Activated T-cell treated with anti-CD3 and anti-CD28 coated beads, Interleukin-2, amount 50 U/mL, for 72 hours (primary cell): ENCODE measurements around the gene LAPTM5. TPM values are rescaled to one million over a fixed set of nuclear protein-coding genes. Genes with fewer than 3 reads are reported as not detected.

Experiments used
- ATAC-seq, 2 donors: fragments of 150-1000 bp; cut with Tn5 transposase; replicated peaks in 1 of 2; 2 replicates each; pipeline ENCODE4 v1.10.0; 2021; ENCODE audit warnings: moderate library complexity in 2 of 2, mild to moderate bottlenecking in 1 of 2
- DNase-seq, 2 donors: peaks; one replicate each; pipeline ENCODE4 v3.0.0; 2021 to 2022; ENCODE audit warnings: mixed read lengths in 1 of 2
- H3K27ac Mint-ChIP-seq: one replicate; pipeline ENCODE4 v1.8.0; 2022; ENCODE audit warnings: mild to moderate bottlenecking, moderate library complexity, mixed read lengths
- H3K27me3 Mint-ChIP-seq: one replicate; pipeline ENCODE4 v1.8.0; 2022; ENCODE audit warnings: low read depth, mixed read lengths
- H3K36me3 Mint-ChIP-seq, 2 donors: one replicate each; pipeline ENCODE4 v1.8.0; 2022; ENCODE audit warnings: mixed read lengths in 2 of 2, mild to moderate bottlenecking in 1 of 2; ENCODE audit not compliant: insufficient read depth in 2 of 2
- H3K4me1 Mint-ChIP-seq: one replicate; pipeline ENCODE4 v1.8.0; 2022; ENCODE audit warnings: low read depth, mixed read lengths
- H3K4me3 Mint-ChIP-seq, 2 donors: one replicate each; pipeline ENCODE4 v1.8.0; 2022; ENCODE audit warnings: mild to moderate bottlenecking in 2 of 2, mixed read lengths in 2 of 2, moderate library complexity in 2 of 2
- H3K9me3 Mint-ChIP-seq, 2 donors: one replicate each; pipeline ENCODE4 v1.8.0; 2022; ENCODE audit warnings: mixed read lengths in 2 of 2
- total RNA-seq, 2 donors: library from RNA; stranded (reverse); gene quantifications; one replicate each; pipeline ENCODE4 v1.2.3, GENCODE V29; 2022

The LAPTM5 gene
- total RNA-seq, 2 donors from 2014 or later, result 220 to 281 TPM

GRCh38 chr1:30745156-30745833 is 12.3 kb downstream of the LAPTM5 start:
- Mint-ChIP-seq H3K4me1 (peaks cover 100% of the 10 kb centered on the region), H3K9me3 (no peaks in the 10 kb centered on the region), H3K4me3 (peak overlapping the region; percentile 86 to 99), H3K27me3 (no peaks in the 10 kb centered on the region), H3K36me3 (peaks cover 9 to 27% of the 10 kb centered on the region in 2 donors), H3K27ac (peak overlapping the region; percentile 87)
- no peak for DNase-seq
- ATAC-seq, result no peak

GRCh38 chr1:30744060-30744756 is 13.4 kb downstream of the LAPTM5 start:
- H3K9me3 Mint-ChIP-seq, result no peaks in the 10 kb centered on the region
- H3K27me3 Mint-ChIP-seq, result no peaks in the 10 kb centered on the region
- H3K4me3 Mint-ChIP-seq, result peak overlapping the region; percentile 86 to 99
- ATAC-seq (peak; percentile 45 to 61), DNase-seq (peak; percentile 51 to 73)
- peak overlapping the region; percentile 87 for H3K27ac Mint-ChIP-seq
- H3K36me3 Mint-ChIP-seq, result peaks cover 12 to 26% of the 10 kb centered on the region in 2 donors
- H3K4me1 Mint-ChIP-seq, result peaks cover 99% of the 10 kb centered on the region

- ATAC-seq (peak; percentile 76 to 77), DNase-seq (peak; percentile 65 to 75)
- Mint-ChIP-seq H3K4me3 (peak overlapping the region; percentile 86 to 99), H3K27ac (peak overlapping the region; percentile 87), H3K4me1 (peaks cover 98% of the 10 kb centered on the region), H3K9me3 (no peaks in the 10 kb centered on the region), H3K36me3 (peaks cover 16 to 27% of the 10 kb centered on the region in 2 donors), H3K27me3 (no peaks in the 10 kb centered on the region)
Observed at GRCh38 chr1:30743584-30744059, 14.0 kb downstream of the LAPTM5 start.

GRCh38 chr1:30742963-30743559 is 14.5 kb downstream of the LAPTM5 start:
- Mint-ChIP-seq H3K4me3 (peak overlapping the region; percentile 86 to 99), H3K36me3 (peaks cover 20 to 30% of the 10 kb centered on the region in 2 donors), H3K27ac (peak overlapping the region; percentile 87), H3K4me1 (peaks cover 98% of the 10 kb centered on the region), H3K9me3 (no peaks in the 10 kb centered on the region), H3K27me3 (no peaks in the 10 kb centered on the region)
- DNase-seq, result no peak
- no peak for ATAC-seq

- H3K27me3 Mint-ChIP-seq, result no peaks in the 10 kb centered on the region
- H3K4me3 Mint-ChIP-seq, result no peak overlapping the region
- peaks cover 17 to 31% of the 10 kb centered on the region in 2 donors for H3K36me3 Mint-ChIP-seq
- no peaks in the 10 kb centered on the region for H3K9me3 Mint-ChIP-seq
- peaks cover 96% of the 10 kb centered on the region for H3K4me1 Mint-ChIP-seq
- ATAC-seq (no peak), DNase-seq (no peak)
- no peak overlapping the region for H3K27ac Mint-ChIP-seq
Observed at GRCh38 chr1:30742300-30742962, 15.1 kb downstream of the LAPTM5 start.

- DNase-seq (no peak), ATAC-seq (no peak)
- Mint-ChIP-seq H3K27me3 (no peaks in the 10 kb centered on the region), H3K4me1 (peaks cover 86% of the 10 kb centered on the region), H3K9me3 (no peaks in the 10 kb centered on the region), H3K4me3 (peak overlapping the region; percentile 7 to 29), H3K36me3 (peaks cover 15 to 30% of the 10 kb centered on the region in 2 donors), H3K27ac (peak overlapping the region; percentile 90)
Observed at GRCh38 chr1:30741239-30741894, 16.2 kb downstream of the LAPTM5 start.

GRCh38 chr1:30740251-30741238 is 17.0 kb downstream of the LAPTM5 start:
- peaks cover 78% of the 10 kb centered on the region for H3K4me1 Mint-ChIP-seq

GRCh38 chr1:30739601-30740000 is 18.0 kb downstream of the LAPTM5 start:
- H3K4me1 Mint-ChIP-seq, result peaks cover 68% of the 10 kb centered on the region
- H3K27me3 Mint-ChIP-seq, result no peaks in the 10 kb centered on the region
- H3K27ac Mint-ChIP-seq, result no peak overlapping the region
- peaks cover 16 to 42% of the 10 kb centered on the region in 2 donors for H3K36me3 Mint-ChIP-seq
- H3K9me3 Mint-ChIP-seq, result no peaks in the 10 kb centered on the region
- DNase-seq, result no peak
- no peak overlapping the region for H3K4me3 Mint-ChIP-seq
- ATAC-seq, result no peak

More at GRCh38 chr1:30740251-30741238, 17.0 kb downstream of the LAPTM5 start:
- Mint-ChIP-seq H3K36me3 (peaks cover 15 to 37% of the 10 kb centered on the region in 2 donors), H3K27ac (peak overlapping the region; percentile 90), H3K9me3 (no peaks in the 10 kb centered on the region), H3K27me3 (no peaks in the 10 kb centered on the region), H3K4me3 (peak overlapping the region; percentile 22 to 29)
- DNase-seq (no peak), ATAC-seq (no peak)

- Mint-ChIP-seq H3K27ac (peak overlapping the region; percentile 16), H3K27me3 (no peaks in the 10 kb centered on the region), H3K4me1 (peaks cover 61% of the 10 kb centered on the region), H3K4me3 (no peak overlapping the region), H3K36me3 (peaks cover 18 to 45% of the 10 kb centered on the region in 2 donors), H3K9me3 (no peaks in the 10 kb centered on the region)
- no peak for ATAC-seq
- no peak for DNase-seq
Observed at GRCh38 chr1:30738715-30739559, 18.6 kb downstream of the LAPTM5 start.

GRCh38 chr1:30738040-30738714 is 19.4 kb downstream of the LAPTM5 start:
- ATAC-seq (no peak), DNase-seq (no peak)
- Mint-ChIP-seq H3K27ac (peak overlapping the region; percentile 76), H3K36me3 (peaks cover 19 to 48% of the 10 kb centered on the region in 2 donors), H3K4me3 (no peak overlapping the region), H3K9me3 (no peaks in the 10 kb centered on the region), H3K4me1 (peaks cover 54% of the 10 kb centered on the region), H3K27me3 (no peaks in the 10 kb centered on the region)
